NCI-H1105 treated with DMSO at 0.1 percent for 48 hours (cell line): Measurements from ENCODE around the gene KDM4F.
A peak's percentile ranks its signal among the peaks of the same experiment; 100 is the strongest.
"Not testable (repeated sequence)": the region's sequence is repeated elsewhere in the genome, so short reads cannot be mapped to it uniquely, and the experiment has no call there.

Experiments used
- DNase-seq: peaks from one replicate; lab custom pipeline; 2025; lab: John Stamatoyannopoulos, UW

The KDM4F gene

GRCh38 chr11:95049122-95049521, at the start of gene KDM4F:
KDM4F (plus strand) TSS chr11:95049422.
- DNase-seq: not testable (repeated sequence)

DNA sequence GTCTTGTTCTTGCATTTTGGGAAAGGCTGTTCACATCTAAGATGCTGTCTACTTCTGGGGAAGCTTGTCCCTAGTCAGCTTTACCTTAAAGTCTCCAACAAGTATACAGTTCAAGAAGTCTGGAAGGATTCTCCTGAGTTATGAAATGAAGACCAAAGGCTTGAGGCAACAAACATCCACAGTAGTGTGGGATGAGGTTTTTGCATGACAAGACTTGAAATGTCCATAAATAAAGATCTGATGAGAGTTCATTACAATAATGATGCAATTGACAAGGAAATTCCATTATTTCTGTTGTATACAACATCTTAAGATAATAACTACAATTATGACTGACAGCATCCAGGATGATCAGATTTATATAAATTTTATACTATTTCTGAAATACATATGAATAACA, 45.5 kb upstream of the KDM4F start:
- DNase-seq: no peak

DNA sequence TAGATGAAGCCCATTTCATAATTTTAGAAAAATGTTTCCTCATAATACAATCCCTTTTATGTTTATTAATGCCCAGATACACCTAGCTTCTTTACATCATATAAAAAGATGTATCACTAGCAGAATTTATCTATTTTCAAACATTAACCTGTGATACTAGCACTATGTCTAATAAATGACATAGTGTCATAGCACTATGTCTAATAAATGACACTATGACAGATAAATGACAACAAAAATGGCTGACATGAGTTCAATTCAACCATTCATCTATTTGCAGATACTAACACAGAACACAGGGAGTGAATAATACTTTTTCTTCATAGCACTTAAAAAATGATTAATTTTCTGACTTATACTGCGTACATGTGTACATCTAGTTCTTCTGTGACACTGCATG, 43.6 kb upstream of the KDM4F start:
- no peak for DNase-seq

DNA sequence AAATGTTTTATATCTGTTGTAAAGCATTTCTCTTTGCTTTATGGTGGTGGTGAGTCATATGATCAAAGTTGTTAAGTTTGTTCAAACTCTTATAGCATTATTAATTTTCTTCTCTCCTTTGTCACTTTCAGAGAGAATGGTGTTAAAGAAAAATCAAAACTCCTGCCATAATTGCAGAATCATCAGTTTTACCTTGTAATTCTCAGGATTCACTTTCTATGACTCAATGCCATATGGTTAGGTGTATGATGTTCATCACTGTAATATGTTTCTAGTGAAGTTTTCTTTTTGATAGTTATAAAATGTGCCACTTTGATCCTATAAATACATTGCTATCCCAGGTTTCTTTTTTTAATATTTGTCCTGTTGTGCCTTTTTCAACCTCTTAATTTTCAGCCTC, 37.8 kb upstream of the KDM4F start:
- no peak for DNase-seq

DNA sequence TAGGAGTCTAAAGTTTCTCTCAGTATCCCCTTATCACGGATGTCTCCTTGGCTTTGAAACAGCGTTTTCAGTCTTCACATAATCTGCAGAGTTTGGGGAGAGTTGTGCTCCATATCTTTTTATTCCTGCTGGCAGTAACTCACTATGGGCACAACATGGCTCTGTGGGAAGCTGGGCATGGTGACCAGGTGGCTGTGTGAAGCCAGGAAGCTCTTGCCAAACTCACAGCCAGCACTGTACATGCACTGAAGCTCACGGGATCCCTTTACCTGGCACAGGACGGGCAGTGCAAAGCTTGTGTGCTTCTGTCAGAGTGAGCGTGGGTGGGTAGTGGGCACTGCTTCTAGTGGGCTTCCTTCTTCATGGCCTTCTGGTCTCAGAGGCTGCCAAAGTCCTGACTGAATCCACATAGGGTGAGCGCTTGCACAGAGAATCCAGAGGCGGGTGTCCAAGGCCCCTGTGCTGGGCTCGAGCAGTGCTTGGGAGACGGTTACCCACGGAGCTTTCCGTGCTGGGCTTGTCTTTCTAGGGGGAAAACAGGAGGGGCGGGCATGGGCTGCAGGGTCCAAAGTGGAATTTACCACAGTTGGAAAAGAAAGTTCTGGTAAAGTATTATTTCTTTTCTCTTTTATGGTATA, 34.9 kb upstream of the KDM4F start:
- no peak for DNase-seq

DNA sequence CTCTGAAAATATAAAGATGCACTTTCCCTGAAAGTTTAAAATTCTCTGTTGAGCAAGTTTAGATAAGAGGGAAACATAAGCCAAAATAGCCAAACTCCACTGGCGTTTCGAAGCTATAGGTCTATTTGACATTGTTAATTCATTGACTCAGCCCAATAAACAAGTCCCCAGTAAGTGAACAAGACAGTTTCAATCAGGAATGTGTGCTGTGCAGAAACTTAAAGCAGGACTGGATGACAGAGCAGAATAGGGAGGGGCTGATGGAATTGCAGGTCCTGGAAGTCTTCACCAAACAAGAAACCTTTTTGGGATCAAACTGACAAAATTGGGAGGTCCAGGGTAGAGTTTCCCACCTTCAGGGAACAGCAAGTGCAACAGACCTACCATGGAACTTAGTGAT, 33.1 kb upstream of the KDM4F start:
- no peak for DNase-seq

DNA sequence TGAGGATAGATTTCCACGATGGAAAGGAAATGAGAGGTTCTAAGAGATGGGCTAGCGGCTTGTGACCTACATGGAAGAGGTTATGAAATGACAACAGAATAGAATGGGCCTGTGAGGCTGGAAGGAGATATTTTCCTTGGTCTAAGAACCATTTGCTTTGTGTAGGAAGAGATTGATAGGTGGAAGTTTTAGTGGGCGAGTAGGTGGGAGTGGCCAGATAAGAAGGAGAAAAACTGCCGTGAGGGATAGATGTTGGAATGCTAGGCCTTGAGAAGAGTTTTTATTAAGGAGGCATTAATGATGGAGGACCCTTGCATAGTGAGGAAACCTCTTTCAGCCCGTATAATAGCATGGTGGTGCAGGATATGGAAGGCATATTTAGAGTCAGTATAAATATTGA, 27.8 kb upstream of the KDM4F start:
- DNase-seq: not testable (repeated sequence)

DNA sequence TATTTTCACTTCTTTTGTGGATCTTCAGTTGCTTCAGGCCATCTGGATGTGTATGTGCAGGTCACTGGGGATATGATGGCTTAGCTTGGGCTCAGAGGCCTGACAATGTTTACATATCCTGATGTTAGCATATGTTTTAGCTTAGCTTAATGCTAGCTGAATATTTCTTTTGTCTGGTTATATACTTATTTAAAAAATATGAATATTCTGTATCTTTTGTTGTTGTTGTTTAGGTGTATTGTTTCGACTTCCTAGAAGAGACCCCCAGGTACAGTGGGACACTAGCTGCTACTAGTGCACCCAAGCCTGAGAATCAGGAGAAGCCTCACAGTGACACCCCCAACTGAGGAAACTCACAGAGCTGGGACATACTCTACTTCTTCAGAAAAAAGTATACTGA, 24.3 kb upstream of the KDM4F start, which contains the start of gene KDM4E:
Gene KDM4E, plus strand, starts transcription at position 301 of the 400 bp plus-strand sequence. CDS start 300 bp downstream, outside the sequence.
- no peak for DNase-seq

GRCh38 chr11:95025594-95025993, 23.6 kb upstream of the KDM4F start:
- DNase-seq: not testable (repeated sequence)

GRCh38 chr11:95028357-95028756, 20.9 kb upstream of the KDM4F start:
- DNase-seq: no peak

GRCh38 chr11:95033051-95033450, 16.2 kb upstream of the KDM4F start:
- DNase-seq: no peak

GRCh38 chr11:95035316-95035715, 13.9 kb upstream of the KDM4F start:
- peak; percentile 84 for DNase-seq

- not testable (repeated sequence) for DNase-seq
These were observed 11.7 kb upstream of the KDM4F start for GRCh38 chr11:95037356-95038035.

GRCh38 chr11:95042239-95042638, 7.0 kb upstream of the KDM4F start:
- no peak for DNase-seq

DNA sequence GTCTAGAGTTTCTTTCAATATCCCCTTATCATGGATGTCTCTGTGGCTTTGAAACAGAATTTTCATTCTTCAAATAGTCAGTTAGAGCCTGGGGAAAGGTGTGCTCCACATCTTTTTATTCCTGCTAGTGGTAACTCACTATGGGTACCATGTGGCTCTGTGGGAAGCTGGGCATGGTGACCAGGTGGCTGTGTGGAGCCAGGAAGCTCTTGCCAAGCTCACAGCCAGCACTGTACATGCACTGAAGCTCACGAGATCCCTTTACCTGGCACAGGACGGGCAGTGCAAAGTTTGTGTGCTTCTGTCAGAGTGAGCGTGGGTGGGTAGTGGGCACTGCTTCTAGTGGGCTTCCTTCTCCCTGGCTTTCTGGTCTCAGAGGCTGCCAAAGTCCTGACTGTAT, 6.3 kb upstream of the KDM4F start:
- no peak for DNase-seq

GRCh38 chr11:95044010-95044409, 5.2 kb upstream of the KDM4F start:
- DNase-seq: no peak

- DNase-seq: no peak
These were observed 3.4 kb upstream of the KDM4F start for GRCh38 chr11:95045812-95046211.

GRCh38 chr11:95050595-95051202, 1.5 kb downstream of the KDM4F start:
- no peak for DNase-seq

GRCh38 chr11:95054356-95054755, 5.1 kb downstream of the KDM4F start:
- DNase-seq: no peak

DNA sequence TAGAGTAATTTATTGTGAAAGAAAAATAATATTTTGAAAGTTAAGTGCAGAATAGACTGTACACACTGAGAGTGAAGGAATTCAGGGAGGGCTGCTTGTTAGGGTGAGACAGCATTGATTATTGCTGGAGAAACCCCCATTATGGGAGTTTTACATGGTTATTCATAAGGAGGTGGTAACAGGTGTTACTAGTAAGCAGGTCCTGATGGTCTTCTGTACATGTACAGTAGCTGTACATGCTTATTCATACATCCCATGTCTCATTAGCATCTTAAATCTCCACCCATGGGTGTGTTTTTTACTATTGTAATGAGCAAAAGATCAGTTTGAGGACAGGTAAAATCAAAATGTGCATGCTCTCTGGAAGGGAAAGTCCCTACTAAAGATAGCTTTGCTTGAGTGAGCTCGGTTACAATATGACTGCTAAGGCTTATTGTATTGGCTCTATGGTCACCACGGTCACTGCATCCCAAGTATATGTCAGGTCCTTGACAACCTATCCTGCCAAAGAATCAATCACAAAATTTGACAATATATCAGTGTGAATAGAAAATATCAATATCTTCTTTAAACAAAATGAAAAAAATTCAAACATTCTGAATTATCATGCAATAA, 6.2 kb downstream of the KDM4F start:
- no peak for DNase-seq

DNA sequence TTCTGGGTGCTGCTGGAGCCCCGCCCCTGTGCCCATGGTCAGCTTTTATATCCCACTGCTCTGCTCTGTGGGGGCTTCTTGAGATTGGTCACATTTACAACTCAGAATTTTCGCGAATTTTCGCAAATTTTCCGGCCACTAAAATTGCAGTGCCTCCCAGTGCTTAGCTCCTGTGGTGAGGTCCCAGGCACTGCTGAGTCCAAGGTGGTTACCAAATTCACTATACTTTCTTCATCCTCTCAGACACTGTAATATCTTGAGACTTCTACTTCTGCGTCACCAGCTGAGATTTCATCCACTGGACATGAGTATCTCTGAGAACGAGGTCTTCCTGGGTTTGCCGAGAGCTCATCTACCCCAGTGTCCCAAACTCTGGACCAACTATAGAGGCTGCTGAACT, 8.7 kb downstream of the KDM4F start:
- DNase-seq: no peak

DNA sequence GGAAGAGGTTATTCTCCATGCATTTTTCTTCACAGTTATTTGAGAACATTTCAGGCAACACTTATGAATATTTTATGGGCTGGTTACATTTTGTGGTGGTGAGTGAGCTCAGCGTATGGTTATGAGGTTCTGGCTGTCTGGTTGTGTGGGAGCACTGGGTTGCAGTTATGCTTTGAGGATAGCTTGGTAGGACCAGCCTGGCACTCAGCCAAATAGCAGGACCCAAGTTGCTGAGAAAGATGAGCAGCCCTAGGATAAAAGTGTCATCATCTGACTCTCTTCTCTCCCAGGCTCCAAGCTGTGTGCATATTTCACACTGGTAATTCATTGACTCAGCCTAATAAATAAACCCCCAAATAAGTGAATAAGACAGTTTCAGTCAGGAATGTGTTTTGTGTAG, 9.4 kb downstream of the KDM4F start:
- DNase-seq: no peak

GRCh38 chr11:95059046-95059445, 9.8 kb downstream of the KDM4F start:
- DNase-seq: no peak
